K562 (cell line): Measurements from ENCODE around the gene TAP2. TPM values are rescaled to one million over a fixed set of nuclear protein-coding genes. Genes with fewer than 3 reads are reported as not detected.

ENCODE experiments used
- CBX1 ChIP-seq: sonication (generic); IDR thresholded peaks from 2 replicates; pipeline ENCODE4 v1.6.1; 2016; ENCODE audit warnings: antibody characterized with exemption, low read depth, mild to moderate bottlenecking
- CREB5 ChIP-seq: fragments of 250-450 bp; sonication (Bioruptor Pico); IDR thresholded peaks from 2 replicates; pipeline ENCODE4 v1.5.0; 2020; ENCODE audit warnings: mild to moderate bottlenecking
- FOXK2 ChIP-seq, 2 experiments: fragments of 450-650 bp; IDR thresholded peaks in 1 of 2; conservative IDR thresholded peaks in 1 of 2; 2 replicates each; pipeline ENCODE4 v1.6.1; 2016; ENCODE audit warnings: low read depth in 2 of 2, mild to moderate bottlenecking in 1 of 2
- HNRNPL ChIP-seq: fragments of 200-400 bp; formaldehyde crosslinking; IDR thresholded peaks from 2 replicates; pipeline ENCODE4 v1.6.1; 2017; ENCODE audit warnings: low read depth, mild to moderate bottlenecking, low read length
- KDM4B ChIP-seq, 2 experiments: fragments of 450-650 bp in 1 of 2; sonication (generic) in 1 of 2; IDR thresholded peaks; 2 replicates each; pipeline ENCODE4 v1.6.1; 2016 to 2017; ENCODE audit warnings: borderline replicate concordance in 2 of 2, antibody characterized with exemption in 1 of 2, low read depth in 1 of 2, mild to moderate bottlenecking in 1 of 2
- MCM7 ChIP-seq, 2 experiments: fragments of 450-650 bp; IDR thresholded peaks; 2 replicates each; pipeline ENCODE4 v1.6.1; 2016 to 2018
- NEUROD1 ChIP-seq: fragments of 150-350 bp; IDR thresholded peaks from 2 replicates; pipeline ENCODE4 v1.6.1; 2014; ENCODE audit warnings: borderline replicate concordance, low read length, low read depth; ENCODE audit not compliant: partially characterized antibody
- NFRKB ChIP-seq: fragments of 450-650 bp; IDR thresholded peaks from 2 replicates; pipeline ENCODE4 v1.6.1; 2016; ENCODE audit warnings: low read depth
- NFXL1 ChIP-seq: fragments of 450-650 bp; formaldehyde crosslinking; IDR thresholded peaks from 2 replicates; pipeline ENCODE4 v1.4.0; 2021; ENCODE audit warnings: mild to moderate bottlenecking
- PPARD ChIP-seq: fragments of 250-450 bp; sonication (Bioruptor Pico); IDR thresholded peaks from 2 replicates; pipeline ENCODE4 v1.8.0; 2022; ENCODE audit warnings: inconsistent platforms, mild to moderate bottlenecking, moderate library complexity
- RAD21 ChIP-seq, 2 experiments: fragments of 250-450 bp in 1 of 2; fragments of 450-650 bp in 1 of 2; sonication (Bioruptor Pico) in 1 of 2; formaldehyde crosslinking in 1 of 2; IDR thresholded peaks in 1 of 2; conservative IDR thresholded peaks in 1 of 2; 2 replicates each; pipeline versions ENCODE4 v1.4.0 to v1.8.0; 2020 to 2022; ENCODE audit warnings: mild to moderate bottlenecking in 2 of 2, moderate library complexity in 1 of 2
- SAP30 ChIP-seq: fragments of 200-600 bp; sonication (generic); IDR thresholded peaks from 2 replicates; pipeline ENCODE4 v1.6.1; 2012; ENCODE audit warnings: borderline replicate concordance, low read depth, mild to moderate bottlenecking, moderate library complexity, low read length, control low read depth, inconsistent platforms; ENCODE audit not compliant: insufficient read depth, poor library complexity, severe bottlenecking
- ZBTB11 ChIP-seq, 3 experiments: fragments of 200-800 bp in 1 of 3; fragments of 250-450 bp in 1 of 3; fragments of 450-650 bp in 1 of 3; sonication (Bioruptor Pico) in 1 of 3; sonication (Bioruptor generic) in 1 of 3; formaldehyde crosslinking in 1 of 3; IDR thresholded peaks; 2 replicates each; pipeline versions ENCODE4 v1.6.1 to v1.8.0; 2016 to 2022; ENCODE audit warnings: mild to moderate bottlenecking in 2 of 3, missing genetic modification characterization in 2 of 3, missing compliant biosample characterization in 1 of 3, moderate library complexity in 1 of 3
- ZBTB34 ChIP-seq: fragments of 250-450 bp; sonication (Bioruptor Pico); IDR thresholded peaks from 2 replicates; pipeline ENCODE4 v1.8.0; 2021; ENCODE audit warnings: mild to moderate bottlenecking, moderate library complexity
- ZC3H4 ChIP-seq: sonication (generic); formaldehyde crosslinking; IDR thresholded peaks from 2 replicates; pipeline ENCODE4 v1.9.0; 2021; ENCODE audit warnings: missing genetic modification reagents, borderline replicate concordance
- ZFP1 ChIP-seq: fragments of 450-650 bp; formaldehyde crosslinking; IDR thresholded peaks from 2 replicates; pipeline ENCODE4 v1.4.0; 2020; ENCODE audit warnings: mild to moderate bottlenecking, mixed read lengths
- ZFPM2 ChIP-seq: fragments of 250-450 bp; sonication (Bioruptor Pico); IDR thresholded peaks from 2 replicates; pipeline ENCODE4 v1.5.1; 2022; ENCODE audit warnings: mild to moderate bottlenecking
- ZNF146 ChIP-seq: IDR thresholded peaks from one replicate; pipeline ENCODE4 v1.6.1; 2018; ENCODE audit warnings: missing compliant biosample characterization; ENCODE audit not compliant: unreplicated experiment
- ZNF165 ChIP-seq: fragments of 250-450 bp; sonication (Bioruptor Pico); IDR thresholded peaks from 2 replicates; pipeline ENCODE4 v1.4.0; 2020; ENCODE audit warnings: borderline replicate concordance
- ZNF232 ChIP-seq: sonication (generic); formaldehyde crosslinking; IDR thresholded peaks from 2 replicates; pipeline ENCODE4 v1.8.0; 2022; ENCODE audit warnings: mild to moderate bottlenecking, missing genetic modification reagents
- ZNF354B ChIP-seq: fragments of 250-450 bp; sonication (Bioruptor Pico); IDR thresholded peaks from 2 replicates; pipeline ENCODE4 v1.4.0; 2020
- ZNF668 ChIP-seq: fragments of 250-450 bp; sonication (Bioruptor Pico); IDR thresholded peaks from 2 replicates; pipeline ENCODE4 v1.8.0; 2022; ENCODE audit warnings: mild to moderate bottlenecking, inconsistent platforms
- polyA plus RNA-seq, 8 experiments: library from polyadenylated mRNA; depleted of rRNA in 4 of 8; stranded (reverse) in 5 of 8; unstranded in 3 of 8; fragments of >200 nt; fragmentation: Nextera tagmentation in 2 of 8; fragmentation: Illumina TruSeq in 1 of 8; extraction: Ambion mirVana in 2 of 8; extraction: Trizol in 1 of 8; gene quantifications; 2 replicates each; pipeline versions ENCODE4 v1.2.1 to v1.2.3, GENCODE V29; 2011 to 2014; ENCODE audit warnings: inconsistent platforms in 1 of 8, missing spikeins in 1 of 8
- total RNA-seq, 7 experiments: library from RNA; depleted of rRNA in 6 of 7; stranded (reverse); fragments of >200 nt in 6 of 7; fragmentation: Illumina TruSeq in 2 of 7; extraction: Trizol in 2 of 7; gene quantifications; 2 replicates each; pipeline versions ENCODE4 v1.2.1 to v1.2.3, GENCODE V29; 2011 to 2021; ENCODE audit warnings: low replicate concordance in 1 of 7

TAP2 gene
- total and polyA plus RNA-seq, 9 of the 15 experiments (the other 6 are each of a cell fraction or from before 2014, with no cell fraction given) = 2.0 to 53.5 (median 19.6) TPM

- peak in 1 of 3 experiments; percentile 67; a peak in 2 of 6 replicates for TF ChIP-seq ZBTB11 (CRISPR knock-in tag; IDR thresholded peaks at IDR 0.05)
- TF ChIP-seq ZNF232 (CRISPR knock-in tag) = no peak
- TF ChIP-seq MCM7 (IDR thresholded peaks at IDR 0.05) = no peak
- no peak for TF ChIP-seq ZNF668 (CRISPR knock-in tag)
- TF ChIP-seq ZNF354B (CRISPR knock-in tag) = no peak
- no peak for TF ChIP-seq CREB5
- TF ChIP-seq ZBTB34 (CRISPR knock-in tag) = no peak
- TF ChIP-seq SAP30 = peak; percentile 46
- no peak for TF ChIP-seq ZC3H4 (CRISPR knock-in tag)
- TF ChIP-seq NEUROD1 = peak; percentile 37
- TF ChIP-seq NFRKB = no peak
- no peak for TF ChIP-seq FOXK2 (conservative IDR thresholded peaks at IDR 0.05 in 1 of 2, IDR thresholded peaks at IDR 0.05 in 1 of 2; ENCODE audit: low read depth in 2 of 2)
- TF ChIP-seq HNRNPL = no peak
- no peak for TF ChIP-seq PPARD
- no peak for TF ChIP-seq ZNF165 (CRISPR knock-in tag)
- TF ChIP-seq ZNF146 (CRISPR knock-in tag) = no peak
- TF ChIP-seq ZFP1 (CRISPR knock-in tag) = no peak
- peak; percentile 100 for TF ChIP-seq RAD21 (CRISPR knock-in tag; conservative IDR thresholded peaks at IDR 0.05 in 1 of 2, IDR thresholded peaks at IDR 0.05 in 1 of 2)
- TF ChIP-seq CBX1 = peak; percentile 51; the same call in 1 of the 2 replicates
- no peak for TF ChIP-seq ZFPM2 (CRISPR knock-in tag)
- no peak for TF ChIP-seq NFXL1 (CRISPR knock-in tag)
- no peak; a peak in 1 of 4 replicates for TF ChIP-seq KDM4B (IDR thresholded peaks at IDR 0.05; ENCODE audit: borderline replicate concordance in 2 of 2, low read depth in 1 of 2)
Measured at GRCh38 chr6:32838114-32838958, at the start of gene TAP2 (continued).
